Esophagus muscularis mucosa (tissue), 3 donors: ENCODE measurements around the gene DDX49.

Experiments
- CTCF ChIP-seq, 3 experiments: fragments of 200-600 bp in 2 of 3; fragments of 450-650 bp in 1 of 3; sonication (generic) in 2 of 3; IDR thresholded peaks; one replicate each; pipeline ENCODE4 v1.5.1; 2017 to 2019; ENCODE audit warnings: antibody characterized with exemption in 3 of 3, mild to moderate bottlenecking in 2 of 3, moderate library complexity in 1 of 3
- POLR2AphosphoS5 ChIP-seq, 2 donors: sonication (generic); formaldehyde crosslinking; IDR thresholded peaks; one replicate each; pipeline ENCODE4 v1.6.1; 2017; ENCODE audit warnings: antibody characterized with exemption in 2 of 2

- TF ChIP-seq CTCF (IDR thresholded peaks at IDR 0.05) (no peak), POLR2AphosphoS5 (IDR thresholded peaks at IDR 0.05) (no peak)
These were observed 342 bp downstream of the DDX49 start for GRCh38 chr19:18919900-18920214.
